ENCODE results near the gene TMEM208. TPM values are rescaled to one million over a fixed set of nuclear protein-coding genes. Genes with fewer than 3 reads are reported as not detected.

Gene TMEM208
- total RNA-seq, 1 donor from 2014 or later, result 41.3 TPM

DNA sequence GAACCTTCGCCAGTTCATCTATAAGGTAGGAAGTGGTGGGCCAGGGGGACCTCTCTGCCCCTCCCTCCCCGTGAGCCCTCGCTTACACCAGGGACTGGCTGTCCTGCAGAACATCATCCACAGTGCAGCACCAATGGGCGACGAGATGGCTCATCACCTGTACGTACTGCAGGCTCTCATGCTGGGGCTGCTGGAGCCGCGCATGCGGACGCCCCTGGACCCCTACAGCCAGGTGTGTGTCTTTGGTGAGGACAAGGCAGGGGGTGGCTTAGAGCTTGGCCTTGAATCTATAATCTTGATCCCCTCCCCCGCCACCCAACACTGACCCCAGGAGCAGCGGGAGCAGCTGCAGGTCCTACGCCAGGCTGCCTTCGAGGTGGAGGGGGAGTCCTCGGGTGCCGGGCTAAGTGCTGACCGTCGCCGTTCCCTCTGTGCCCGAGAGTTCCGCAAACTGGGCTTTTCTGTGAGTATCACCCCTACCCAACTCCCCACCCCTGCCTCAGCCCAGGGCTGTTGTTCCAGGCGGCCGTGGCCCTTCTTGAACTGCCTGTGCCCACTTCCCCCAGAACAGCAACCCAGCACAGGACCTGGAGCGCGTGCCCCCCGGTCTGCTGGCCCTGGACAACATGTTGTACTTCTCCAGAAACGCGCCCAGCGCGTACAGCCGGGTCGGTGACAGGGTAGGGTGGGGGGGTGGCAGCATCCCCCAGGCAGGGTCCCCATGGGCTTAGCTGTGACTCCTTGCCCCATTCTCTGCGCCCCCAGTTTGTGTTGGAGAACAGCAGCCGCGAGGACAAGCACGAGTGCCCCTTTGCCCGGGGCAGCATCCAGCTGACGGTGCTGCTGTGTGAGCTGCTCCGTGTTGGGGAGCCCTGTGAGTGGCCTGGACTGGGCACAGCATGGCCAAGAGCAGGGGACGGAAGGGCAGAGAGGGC is 25.3 kb upstream of the TMEM208 start:
- H3K4me3 Mint-ChIP-seq, result no peak overlapping the region
- no peak overlapping the region for H3K27ac Mint-ChIP-seq
- TF ChIP-seq, protein P1, sequence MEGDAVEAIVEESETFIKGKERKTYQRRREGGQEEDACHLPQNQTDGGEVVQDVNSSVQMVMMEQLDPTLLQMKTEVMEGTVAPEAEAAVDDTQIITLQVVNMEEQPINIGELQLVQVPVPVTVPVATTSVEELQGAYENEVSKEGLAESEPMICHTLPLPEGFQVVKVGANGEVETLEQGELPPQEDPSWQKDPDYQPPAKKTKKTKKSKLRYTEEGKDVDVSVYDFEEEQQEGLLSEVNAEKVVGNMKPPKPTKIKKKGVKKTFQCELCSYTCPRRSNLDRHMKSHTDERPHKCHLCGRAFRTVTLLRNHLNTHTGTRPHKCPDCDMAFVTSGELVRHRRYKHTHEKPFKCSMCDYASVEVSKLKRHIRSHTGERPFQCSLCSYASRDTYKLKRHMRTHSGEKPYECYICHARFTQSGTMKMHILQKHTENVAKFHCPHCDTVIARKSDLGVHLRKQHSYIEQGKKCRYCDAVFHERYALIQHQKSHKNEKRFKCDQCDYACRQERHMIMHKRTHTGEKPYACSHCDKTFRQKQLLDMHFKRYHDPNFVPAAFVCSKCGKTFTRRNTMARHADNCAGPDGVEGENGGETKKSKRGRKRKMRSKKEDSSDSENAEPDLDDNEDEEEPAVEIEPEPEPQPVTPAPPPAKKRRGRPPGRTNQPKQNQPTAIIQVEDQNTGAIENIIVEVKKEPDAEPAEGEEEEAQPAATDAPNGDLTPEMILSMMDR (IDR thresholded peaks at IDR 0.05), result no peak
- no peak for ATAC-seq (ENCODE audit: low read depth)
- DNase-seq, result no peak
- peaks cover 4% of the 10 kb centered on the region for H3K4me1 Mint-ChIP-seq
- POLR2A ChIA-PET, result no interaction called here
- peaks cover 59% of the 10 kb centered on the region for H3K36me3 Mint-ChIP-seq (ENCODE audit: low read depth)
- H3K9me3 Mint-ChIP-seq, result no peaks in the 10 kb centered on the region
- intact Hi-C loops (cut with micrococcal nuclease), result no loop called here
- no peaks in the 10 kb centered on the region for H3K27me3 Mint-ChIP-seq
- CTCF ChIA-PET, result no interaction called here

DNA sequence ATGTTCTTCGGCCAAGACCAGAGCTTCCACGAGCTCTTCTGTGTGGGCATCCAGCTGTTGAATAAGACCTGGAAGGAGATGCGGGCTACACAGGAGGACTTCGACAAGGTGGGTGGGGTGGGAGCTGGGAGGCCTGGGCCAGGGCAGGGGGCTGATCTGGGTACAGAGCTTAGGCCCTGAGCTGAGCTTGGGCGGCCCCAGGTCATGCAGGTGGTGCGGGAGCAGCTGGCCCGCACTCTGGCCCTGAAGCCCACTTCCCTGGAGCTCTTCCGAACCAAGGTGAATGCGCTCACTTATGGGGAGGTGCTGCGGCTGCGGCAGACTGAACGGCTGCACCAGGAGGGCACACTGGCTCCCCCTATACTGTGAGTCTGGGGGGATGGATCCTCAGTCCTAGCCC is 24.5 kb upstream of the TMEM208 start:
- H3K36me3 Mint-ChIP-seq (ENCODE audit: low read depth), result peaks cover 53% of the 10 kb centered on the region
- intact Hi-C loops (cut with micrococcal nuclease), result no loop called here
- TF ChIP-seq, protein P1 (IDR thresholded peaks at IDR 0.05), result no peak
- H3K27ac Mint-ChIP-seq, result no peak overlapping the region
- H3K4me3 Mint-ChIP-seq, result no peak overlapping the region
- H3K9me3 Mint-ChIP-seq, result no peaks in the 10 kb centered on the region
- peaks cover 2% of the 10 kb centered on the region for H3K4me1 Mint-ChIP-seq
- DNase-seq, result no peak
- CTCF ChIA-PET, result no interaction called here
- ATAC-seq (ENCODE audit: low read depth), result no peak
- POLR2A ChIA-PET, result no interaction called here
- no peaks in the 10 kb centered on the region for H3K27me3 Mint-ChIP-seq

DNA sequence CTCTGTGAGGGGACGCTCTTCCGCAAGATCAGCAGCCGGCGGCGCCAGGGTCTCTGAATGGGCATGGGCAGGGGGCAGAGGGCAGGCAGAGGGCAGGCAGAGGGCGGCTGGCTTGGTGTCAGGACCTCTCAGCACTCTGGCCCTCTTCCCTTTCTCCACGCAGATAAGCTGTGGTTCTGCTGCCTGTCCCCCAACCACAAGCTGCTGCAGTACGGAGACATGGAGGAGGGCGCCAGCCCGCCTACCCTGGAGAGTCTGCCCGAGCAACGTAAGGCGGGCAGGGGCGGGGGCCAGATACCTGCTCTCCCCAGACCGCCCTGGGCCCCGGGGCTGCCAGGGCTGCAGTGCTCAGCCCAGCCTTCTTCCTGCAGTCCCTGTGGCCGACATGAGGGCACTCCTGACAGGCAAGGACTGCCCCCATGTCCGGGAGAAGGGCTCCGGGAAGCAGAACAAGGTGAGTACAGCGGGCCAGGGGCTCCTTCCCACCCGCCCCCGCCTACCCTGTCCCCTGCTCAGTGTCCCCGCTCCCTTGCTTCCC is 23.9 kb upstream of the TMEM208 start:
- TF ChIP-seq, protein P1 (IDR thresholded peaks at IDR 0.05), result no peak
- Mint-ChIP-seq H3K4me3 (no peak overlapping the region), H3K4me1 (peaks cover 2% of the 10 kb centered on the region), H3K36me3 (ENCODE audit: low read depth) (peaks cover 47% of the 10 kb centered on the region), H3K27me3 (no peaks in the 10 kb centered on the region), H3K27ac (no peak overlapping the region), H3K9me3 (no peaks in the 10 kb centered on the region)
- POLR2A ChIA-PET, result no interaction called here
- ATAC-seq (ENCODE audit: low read depth) (no peak), DNase-seq (no peak)
- CTCF ChIA-PET, result no interaction called here
- intact Hi-C loops (cut with micrococcal nuclease), result no loop called here

DNA sequence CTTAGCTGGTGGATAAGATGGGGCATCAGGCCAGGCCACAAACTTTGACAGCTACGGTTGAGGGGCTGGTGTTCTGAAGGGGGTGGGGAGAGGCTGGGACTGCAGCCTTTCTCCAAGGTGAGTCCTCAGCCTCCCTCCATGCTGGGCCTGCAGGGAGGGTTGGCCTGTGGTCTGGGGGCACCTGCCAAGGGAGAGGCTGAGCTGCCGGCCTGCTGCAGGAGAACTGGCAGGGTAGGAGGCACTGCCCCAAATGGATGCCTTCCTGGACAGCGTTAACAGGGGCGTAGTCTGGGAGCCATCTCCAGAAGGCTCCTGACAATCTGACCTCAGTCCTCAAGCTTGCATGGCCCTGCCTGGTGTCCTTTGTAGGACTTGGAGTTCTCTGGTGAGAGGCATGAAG is 22.9 kb upstream of the TMEM208 start:
- no peaks in the 10 kb centered on the region for H3K9me3 Mint-ChIP-seq
- no peaks in the 10 kb centered on the region for H3K4me1 Mint-ChIP-seq
- H3K36me3 Mint-ChIP-seq (ENCODE audit: low read depth), result peaks cover 41% of the 10 kb centered on the region
- no peak overlapping the region for H3K4me3 Mint-ChIP-seq
- no peaks in the 10 kb centered on the region for H3K27me3 Mint-ChIP-seq
- ATAC-seq (ENCODE audit: low read depth) (no peak), DNase-seq (no peak)
- intact Hi-C loops (cut with micrococcal nuclease), result no loop called here
- ChIA-PET POLR2A (no interaction called here), CTCF (no interaction called here)
- no peak overlapping the region for H3K27ac Mint-ChIP-seq
- TF ChIP-seq, protein P1 (IDR thresholded peaks at IDR 0.05), result no peak

DNA sequence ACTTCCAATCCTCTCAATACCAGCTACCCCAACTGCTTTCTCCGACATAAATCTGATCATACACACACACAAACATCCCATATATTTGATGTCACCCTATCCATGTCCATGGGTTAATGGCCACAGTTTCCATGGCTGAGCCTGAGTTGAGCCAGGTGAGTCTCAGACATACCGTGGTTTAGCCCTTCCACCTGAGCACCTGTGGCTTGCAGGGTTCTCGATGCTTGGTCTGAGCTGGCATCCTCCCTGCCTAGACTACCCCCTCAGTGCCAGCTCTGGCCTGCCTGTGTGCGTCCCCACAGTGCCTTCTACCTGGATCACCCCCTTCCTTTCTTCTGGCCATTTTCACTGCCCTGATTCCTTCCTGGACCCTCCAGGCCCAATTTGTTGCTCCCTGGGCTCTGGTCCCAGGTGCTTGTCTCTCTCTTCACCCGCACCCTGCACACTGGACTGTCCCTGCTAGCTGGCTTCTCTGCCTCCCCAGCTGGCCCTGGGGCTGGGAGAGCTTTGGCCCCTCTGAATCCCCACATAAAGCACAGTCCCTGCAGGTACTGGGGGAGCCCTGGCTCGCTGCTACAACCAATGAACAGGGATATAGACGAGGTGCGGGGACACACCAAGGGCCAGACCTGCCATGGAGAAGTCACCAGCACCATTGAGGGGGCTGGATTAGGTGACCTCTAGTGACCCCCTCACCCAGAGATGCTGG is 20.6 kb upstream of the TMEM208 start:
- POLR2A ChIA-PET, result no interaction called here
- no peaks in the 10 kb centered on the region for H3K9me3 Mint-ChIP-seq
- H3K27ac Mint-ChIP-seq, result no peak overlapping the region
- H3K27me3 Mint-ChIP-seq, result no peaks in the 10 kb centered on the region
- intact Hi-C loops (cut with micrococcal nuclease), result no loop called here
- no peaks in the 10 kb centered on the region for H3K4me1 Mint-ChIP-seq
- CTCF ChIA-PET, result no interaction called here
- TF ChIP-seq, protein P1 (IDR thresholded peaks at IDR 0.05), result no peak
- DNase-seq (no peak), ATAC-seq (ENCODE audit: low read depth) (no peak)
- H3K36me3 Mint-ChIP-seq (ENCODE audit: low read depth), result peaks cover 28% of the 10 kb centered on the region
- H3K4me3 Mint-ChIP-seq, result no peak overlapping the region
